Activated naive CD4-positive, alpha-beta T cell treated with anti-CD3 and anti-CD28 coated beads, Interleukin-2, amount 10 ng/mL, durations not matched to agents 7 days and 5 days (primary cell): Measurements from ENCODE around the gene FAM83F.

Experiments used
- CTCF ChIA-PET: fragments of 350-600 bp; sonication (Branson Sonifier 250); formaldehyde crosslinking; loops from one replicate; lab custom pipeline; 2021; ENCODE audit warnings: antibody characterized with exemption; lab: Charles Lee
- DNase-seq: peaks from one replicate; pipeline ENCODE4 v3.0.0-alpha.2; 2020
- H3K27ac Mint-ChIP-seq: one replicate; pipeline ENCODE4 v1.8.0; 2021; ENCODE audit warnings: mild to moderate bottlenecking, moderate library complexity, mixed read lengths
- H3K27me3 Mint-ChIP-seq: one replicate; pipeline ENCODE4 v1.8.0; 2021; ENCODE audit warnings: mild to moderate bottlenecking, mixed read lengths
- H3K36me3 Mint-ChIP-seq: one replicate; pipeline ENCODE4 v1.8.0; 2021; ENCODE audit warnings: mixed read lengths
- H3K4me1 Mint-ChIP-seq: one replicate; pipeline ENCODE4 v1.8.0; 2021; ENCODE audit warnings: mixed read lengths
- H3K4me3 Mint-ChIP-seq: one replicate; pipeline ENCODE4 v1.8.0; 2021; ENCODE audit warnings: mild to moderate bottlenecking, moderate library complexity, mixed read lengths
- H3K9me3 Mint-ChIP-seq: one replicate; pipeline ENCODE4 v1.8.0; 2021; ENCODE audit warnings: mixed read lengths

The FAM83F gene

DNA sequence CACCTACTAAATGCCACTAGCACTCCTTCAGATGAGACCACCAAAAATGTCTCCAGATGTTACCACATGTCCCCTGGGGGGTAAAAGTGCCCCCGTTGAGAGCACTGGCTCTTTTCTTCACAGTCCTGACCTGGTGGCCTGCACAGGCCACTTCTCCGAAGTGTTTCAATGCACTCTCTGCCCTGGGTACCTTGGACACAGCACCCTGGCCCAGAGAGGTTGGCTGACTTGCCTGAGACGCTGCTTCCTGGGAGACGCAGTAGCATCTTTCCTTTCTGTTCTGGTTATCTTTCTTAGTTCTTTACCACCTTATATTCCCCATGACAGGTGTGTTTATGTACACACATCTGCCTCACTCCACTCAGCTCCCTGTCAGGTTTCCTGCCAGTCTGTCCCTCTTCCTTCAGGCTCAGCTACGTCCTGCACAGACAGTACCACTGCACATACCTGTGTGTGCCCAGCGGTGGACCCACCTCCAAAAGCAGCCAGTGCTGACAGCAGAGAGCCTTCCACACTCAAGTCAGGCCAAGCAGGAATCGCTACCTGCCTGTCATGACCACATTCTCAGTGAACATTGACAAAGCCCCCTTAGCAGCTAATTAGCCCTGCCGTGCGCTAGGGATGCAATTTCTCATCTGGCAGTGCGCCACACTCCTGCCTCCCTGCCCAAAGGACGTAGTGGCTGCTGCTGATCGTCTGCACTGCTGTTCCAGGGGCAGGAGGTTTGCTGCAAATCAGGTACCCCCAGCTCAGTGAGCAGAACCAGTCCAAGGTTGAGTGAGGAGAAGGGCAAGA, 39.0 kb downstream of the FAM83F start:
- CTCF ChIA-PET, result interaction anchor here (4.8 to 4.9 kb wide), 2 partner anchors 8 to 499 kb away, joined by 33 read pairs; no protein-coding TSS in a partner anchor
- Mint-ChIP-seq H3K4me1 (peaks cover 17% of the 10 kb centered on the region), H3K36me3 (no peaks in the 10 kb centered on the region), H3K9me3 (no peaks in the 10 kb centered on the region), H3K27ac (no peak overlapping the region), H3K27me3 (peaks cover 38% of the 10 kb centered on the region), H3K4me3 (no peak overlapping the region)
- DNase-seq, result peak; percentile 13

DNA sequence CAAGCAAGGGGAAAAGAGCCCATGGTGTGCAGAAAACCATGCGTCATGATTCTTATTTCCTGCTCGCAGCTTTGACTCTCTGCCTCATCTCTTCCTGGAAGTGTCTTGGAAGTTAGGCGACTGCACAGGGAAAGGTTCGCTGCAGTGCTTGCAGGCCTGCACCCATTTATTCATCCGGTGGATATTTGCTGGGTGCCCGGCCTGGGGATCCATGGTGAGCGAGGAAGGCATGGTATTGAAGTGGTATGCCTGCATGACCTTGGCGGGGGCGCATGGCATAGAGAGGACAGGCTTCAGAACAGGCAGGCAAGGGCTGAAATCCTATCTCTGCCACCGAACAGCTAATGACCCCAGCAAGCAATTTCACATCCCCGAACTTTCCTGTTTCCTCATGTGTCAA, 40.6 kb downstream of the FAM83F start:
- no peak for DNase-seq
- CTCF ChIA-PET, result interaction anchor here (0.7 to 4.9 kb wide), 8 partner anchors 10 to 541 kb away, joined by 3 to 33 read pairs (median 4); no protein-coding TSS in a partner anchor
- no peak overlapping the region for H3K27ac Mint-ChIP-seq

DNA sequence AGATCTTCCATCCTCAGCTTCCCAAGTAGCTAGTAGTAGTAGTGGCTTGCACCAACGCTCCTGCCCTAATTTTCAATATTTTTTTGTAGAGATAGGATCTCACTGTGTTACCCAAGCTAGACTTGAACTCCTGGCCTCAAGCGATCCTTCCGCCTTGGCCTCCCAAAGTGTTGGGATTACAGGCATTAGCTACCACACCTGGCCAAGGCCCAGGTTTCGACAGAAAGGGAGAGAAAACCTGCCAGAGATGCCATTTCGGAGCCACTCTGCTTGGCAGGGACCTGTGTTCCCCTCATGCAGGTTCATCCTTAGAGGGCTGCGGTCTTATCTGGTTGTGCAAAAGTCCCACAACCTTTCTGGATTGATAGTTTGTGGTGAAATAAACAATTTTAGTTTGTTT, 41.4 kb downstream of the FAM83F start:
- H3K36me3 Mint-ChIP-seq, result no peaks in the 10 kb centered on the region
- no peaks in the 10 kb centered on the region for H3K9me3 Mint-ChIP-seq
- peaks cover 60% of the 10 kb centered on the region for H3K27me3 Mint-ChIP-seq
- peaks cover 9% of the 10 kb centered on the region for H3K4me1 Mint-ChIP-seq
- no peak overlapping the region for H3K4me3 Mint-ChIP-seq
- DNase-seq, result no peak
- H3K27ac Mint-ChIP-seq, result no peak overlapping the region
- CTCF ChIA-PET, result interaction anchor here (0.6 to 4.9 kb wide), 17 partner anchors 11 to 542 kb away, joined by 3 to 33 read pairs (median 5); no protein-coding TSS in a partner anchor

More for the DNA sequence above, 40.6 kb downstream of the FAM83F start:
- peaks cover 16% of the 10 kb centered on the region for H3K4me1 Mint-ChIP-seq
- no peaks in the 10 kb centered on the region for H3K36me3 Mint-ChIP-seq
- peaks cover 53% of the 10 kb centered on the region for H3K27me3 Mint-ChIP-seq
- no peak overlapping the region for H3K4me3 Mint-ChIP-seq
- no peaks in the 10 kb centered on the region for H3K9me3 Mint-ChIP-seq

GRCh38 chr22:40036591-40037225, 42.0 kb downstream of the FAM83F start:
- Mint-ChIP-seq H3K36me3 (no peaks in the 10 kb centered on the region), H3K27ac (no peak overlapping the region), H3K4me3 (no peak overlapping the region), H3K27me3 (peaks cover 60% of the 10 kb centered on the region), H3K9me3 (no peaks in the 10 kb centered on the region), H3K4me1 (peaks cover 5% of the 10 kb centered on the region)
- CTCF ChIA-PET, result interaction anchor here (0.6 to 4.9 kb wide), 17 partner anchors 11 to 543 kb away, joined by 3 to 33 read pairs (median 5); no protein-coding TSS in a partner anchor
- DNase-seq, result peak; percentile 71

- Mint-ChIP-seq H3K27ac (no peak overlapping the region), H3K9me3 (no peaks in the 10 kb centered on the region), H3K4me1 (peaks cover 3% of the 10 kb centered on the region), H3K36me3 (no peaks in the 10 kb centered on the region), H3K27me3 (peaks cover 60% of the 10 kb centered on the region), H3K4me3 (no peak overlapping the region)
- no peak for DNase-seq
- CTCF ChIA-PET, result interaction anchor here (0.6 to 4.9 kb wide), 15 partner anchors 12 to 543 kb away, joined by 3 to 33 read pairs (median 6); no protein-coding TSS in a partner anchor
Measured at GRCh38 chr22:40037320-40037719, 42.6 kb downstream of the FAM83F start.

- H3K4me1 Mint-ChIP-seq, result peaks cover 15% of the 10 kb centered on the region
- CTCF ChIA-PET, result interaction anchor here (0.8 to 3.5 kb wide), 8 partner anchors 15 to 525 kb away, joined by 3 to 19 read pairs (median 8); no protein-coding TSS in a partner anchor
Measured at GRCh38 chr22:40039482-40040115, 44.8 kb downstream of the FAM83F start.

DNA sequence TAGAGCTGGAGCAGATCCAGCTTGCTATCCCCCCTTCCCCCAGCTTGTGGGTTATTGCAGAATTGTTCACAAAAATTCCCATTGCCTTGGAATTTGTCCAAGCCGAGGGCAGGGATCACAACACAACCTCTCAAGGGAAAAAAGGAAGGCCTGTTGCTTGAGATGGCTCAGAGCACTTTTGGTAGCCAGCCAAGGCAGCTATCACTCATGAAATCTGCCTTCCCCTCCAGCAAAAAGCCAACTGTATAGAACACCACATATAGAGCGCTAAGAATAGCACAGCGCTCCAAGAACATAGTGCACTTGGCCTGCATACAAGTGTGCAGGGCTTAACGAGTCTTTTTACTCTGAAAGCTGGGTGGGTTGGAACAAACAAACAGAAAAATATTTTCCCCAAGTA, 46.2 kb downstream of the FAM83F start:
- H3K27me3 Mint-ChIP-seq, result peaks cover 52% of the 10 kb centered on the region

More at GRCh38 chr22:40039482-40040115, 44.8 kb downstream of the FAM83F start:
- Mint-ChIP-seq H3K27ac (no peak overlapping the region), H3K36me3 (peaks cover 2% of the 10 kb centered on the region), H3K27me3 (peaks cover 58% of the 10 kb centered on the region), H3K4me3 (no peak overlapping the region), H3K9me3 (no peaks in the 10 kb centered on the region)
- no peak for DNase-seq

DNA sequence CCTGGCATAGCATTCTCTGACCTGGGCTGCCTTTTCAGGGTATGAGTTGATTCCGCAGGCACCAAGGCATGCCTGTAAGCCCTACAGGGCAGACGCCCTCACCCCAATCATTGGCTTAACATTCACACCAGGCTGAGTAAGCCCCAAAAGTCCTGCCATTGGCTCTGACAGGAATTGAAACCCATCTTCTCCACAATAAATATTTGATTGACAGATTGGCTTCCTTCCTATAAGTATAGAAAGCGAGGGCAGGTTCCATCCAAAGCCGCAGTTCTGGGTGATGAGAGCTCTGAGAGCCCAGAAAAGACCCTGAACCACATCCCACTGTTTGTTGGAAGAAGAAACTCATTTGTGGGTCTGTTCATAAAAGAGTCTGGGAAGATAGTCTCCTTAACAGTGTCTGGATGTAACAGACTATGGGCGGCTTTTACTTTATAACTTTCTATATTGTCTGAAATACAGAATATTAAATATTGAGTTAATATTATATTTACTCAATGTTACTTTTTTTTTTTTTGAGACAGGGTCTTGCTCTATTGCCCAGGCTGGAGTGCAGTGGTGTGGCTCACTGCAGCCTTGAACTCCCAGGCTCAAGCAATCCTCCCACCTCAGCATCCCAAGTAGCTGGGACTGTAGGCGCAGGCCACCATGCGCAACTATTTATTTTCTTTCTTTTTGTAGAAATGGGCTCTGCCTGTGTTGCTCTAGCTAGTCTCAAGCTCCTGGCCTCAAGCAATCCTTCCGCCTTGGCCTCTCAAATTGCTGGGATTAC, 46.8 kb downstream of the FAM83F start:
- Mint-ChIP-seq H3K27me3 (peaks cover 47% of the 10 kb centered on the region), H3K4me1 (peaks cover 21% of the 10 kb centered on the region), H3K4me3 (no peak overlapping the region), H3K9me3 (no peaks in the 10 kb centered on the region), H3K36me3 (peaks cover 3% of the 10 kb centered on the region), H3K27ac (no peak overlapping the region)
- CTCF ChIA-PET, result interaction anchor here (0.7 to 3.5 kb wide), 4 partner anchors 153 to 518 kb away, joined by 3 to 19 read pairs (median 7); no protein-coding TSS in a partner anchor
- no peak for DNase-seq

More for the DNA sequence above, 46.2 kb downstream of the FAM83F start:
- H3K27ac Mint-ChIP-seq, result no peak overlapping the region
- CTCF ChIA-PET, result interaction anchor here (0.6 to 3.5 kb wide), 7 partner anchors 11 to 518 kb away, joined by 3 to 19 read pairs (median 3); no protein-coding TSS in a partner anchor
- H3K4me1 Mint-ChIP-seq, result peaks cover 18% of the 10 kb centered on the region
- H3K9me3 Mint-ChIP-seq, result no peaks in the 10 kb centered on the region
- DNase-seq, result no peak
- H3K4me3 Mint-ChIP-seq, result no peak overlapping the region
- peaks cover 3% of the 10 kb centered on the region for H3K36me3 Mint-ChIP-seq

DNA sequence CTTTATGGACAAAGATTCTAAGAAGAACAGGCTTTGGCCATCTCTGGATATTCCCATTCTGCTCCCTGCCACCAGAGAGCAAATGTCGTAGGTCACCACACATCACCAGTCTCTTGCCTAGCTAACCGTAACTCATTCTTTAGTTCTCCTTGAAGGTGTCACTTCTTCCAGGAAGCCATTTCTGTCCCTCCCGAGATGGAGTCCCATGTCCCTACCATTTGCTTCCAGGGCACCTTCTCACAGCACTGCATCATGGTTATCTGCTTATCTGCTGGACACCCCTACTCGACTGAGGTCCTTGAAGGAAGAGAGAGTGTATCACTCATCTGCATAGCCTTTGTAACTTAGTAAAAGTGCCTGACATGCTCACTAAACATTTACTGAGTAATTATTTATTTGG, 47.6 kb downstream of the FAM83F start:
- peaks cover 26% of the 10 kb centered on the region for H3K4me1 Mint-ChIP-seq
- H3K36me3 Mint-ChIP-seq, result peaks cover 3% of the 10 kb centered on the region
- H3K27me3 Mint-ChIP-seq, result peaks cover 42% of the 10 kb centered on the region
- CTCF ChIA-PET, result no interaction called here
- DNase-seq, result no peak
- no peak overlapping the region for H3K27ac Mint-ChIP-seq
- no peaks in the 10 kb centered on the region for H3K9me3 Mint-ChIP-seq
- H3K4me3 Mint-ChIP-seq, result no peak overlapping the region

DNA sequence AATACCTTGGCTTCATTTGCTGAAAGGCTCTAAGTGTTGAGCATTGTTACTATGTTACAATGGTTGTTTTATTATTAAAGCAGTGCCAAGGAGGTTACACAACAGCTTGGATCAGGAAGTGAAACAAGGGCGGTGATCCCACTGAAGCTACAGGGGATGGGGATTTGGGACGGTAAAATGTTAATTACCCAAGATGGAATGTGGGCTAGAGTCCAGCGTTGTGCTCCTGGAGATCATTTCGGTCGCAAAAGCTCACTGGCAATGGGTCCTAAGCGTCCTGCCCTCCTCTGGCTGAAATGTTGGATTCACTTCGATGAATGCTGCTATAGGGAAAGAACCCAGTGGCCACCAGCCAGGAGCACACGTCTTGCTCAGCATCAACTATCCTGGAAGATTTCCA, 48.3 kb downstream of the FAM83F start:
- peak overlapping the region; percentile 86 for H3K4me3 Mint-ChIP-seq
- CTCF ChIA-PET, result interaction anchor here (1.5 to 2.4 kb wide), 3 partner anchors 18 to 305 kb away, joined by 6 to 28 read pairs (median 8); partner anchors contain the start of gene TNRC6B
- H3K27me3 Mint-ChIP-seq, result peaks cover 34% of the 10 kb centered on the region
- no peak for DNase-seq
- H3K27ac Mint-ChIP-seq, result peak overlapping the region; percentile 97
- peaks cover 32% of the 10 kb centered on the region for H3K4me1 Mint-ChIP-seq
- H3K9me3 Mint-ChIP-seq, result no peaks in the 10 kb centered on the region
- peaks cover 6% of the 10 kb centered on the region for H3K36me3 Mint-ChIP-seq

- peaks cover 35% of the 10 kb centered on the region for H3K4me1 Mint-ChIP-seq
- H3K9me3 Mint-ChIP-seq, result no peaks in the 10 kb centered on the region
- peaks cover 27% of the 10 kb centered on the region for H3K27me3 Mint-ChIP-seq
- H3K4me3 Mint-ChIP-seq, result peak overlapping the region; percentile 86
- no peak for DNase-seq
- CTCF ChIA-PET, result interaction anchor here (0.6 to 2.4 kb wide), 5 partner anchors 19 to 502 kb away, joined by 3 to 28 read pairs (median 6); partner anchors contain the start of gene TNRC6B
- peaks cover 6% of the 10 kb centered on the region for H3K36me3 Mint-ChIP-seq
- H3K27ac Mint-ChIP-seq, result peak overlapping the region; percentile 97
Measured at GRCh38 chr22:40043793-40044101, 49.0 kb downstream of the FAM83F start.

DNA sequence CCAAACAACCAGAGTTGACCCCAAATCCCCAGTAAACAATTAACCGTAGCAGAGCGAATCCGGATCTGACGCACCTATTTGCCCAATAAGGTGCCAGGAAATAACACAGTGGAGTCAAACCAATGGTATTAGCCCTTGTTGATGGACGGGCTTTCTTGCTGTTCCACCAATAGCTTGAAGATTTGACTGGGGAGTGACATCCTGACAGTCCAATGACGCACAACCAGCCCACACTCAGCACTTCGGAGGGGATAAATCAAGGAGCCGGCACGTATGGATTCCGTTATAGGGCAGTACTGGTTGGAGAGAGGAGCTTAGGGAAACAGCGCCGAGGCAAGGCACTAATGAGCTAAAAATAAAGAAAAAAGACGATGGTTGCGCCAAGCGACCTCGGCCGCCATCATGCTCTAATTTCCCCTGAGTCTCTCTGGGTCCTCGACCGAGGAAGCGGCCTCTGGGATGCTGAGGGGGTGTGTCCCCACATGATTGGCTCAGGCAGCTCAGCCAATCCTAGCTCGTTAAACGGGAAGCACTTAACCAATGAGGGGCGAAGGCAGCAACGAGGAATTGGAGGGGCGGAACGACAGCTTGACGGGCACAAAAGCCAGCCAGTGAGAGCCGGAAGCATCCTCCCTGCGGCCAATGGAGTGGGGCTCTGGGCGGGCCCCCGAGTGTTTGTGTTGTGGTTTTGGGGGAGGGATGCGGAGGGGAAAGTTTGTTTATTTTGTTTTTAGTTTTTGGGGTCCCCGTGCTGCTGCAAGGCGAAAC, 49.5 kb downstream of the FAM83F start:
- Mint-ChIP-seq H3K27me3 (peaks cover 22% of the 10 kb centered on the region), H3K4me3 (peak overlapping the region; percentile 86), H3K27ac (peak overlapping the region; percentile 97), H3K4me1 (peaks cover 37% of the 10 kb centered on the region), H3K9me3 (no peaks in the 10 kb centered on the region), H3K36me3 (peaks cover 7% of the 10 kb centered on the region)
- peak; percentile 99 for DNase-seq
- CTCF ChIA-PET, result interaction anchor here (0.6 to 2.4 kb wide), 8 partner anchors 10 to 510 kb away, joined by 3 to 28 read pairs (median 4); partner anchors contain the start of gene TNRC6B
